ENCODE data around the gene TMEM150C.

TMEM150C gene

GRCh38 chr4:82519072-82519471, 42.7 kb downstream of the TMEM150C start:
- no peak for DNase-seq (ENCODE audit: extremely low read depth in 1 of 2, low read depth in 1 of 2)

DNA sequence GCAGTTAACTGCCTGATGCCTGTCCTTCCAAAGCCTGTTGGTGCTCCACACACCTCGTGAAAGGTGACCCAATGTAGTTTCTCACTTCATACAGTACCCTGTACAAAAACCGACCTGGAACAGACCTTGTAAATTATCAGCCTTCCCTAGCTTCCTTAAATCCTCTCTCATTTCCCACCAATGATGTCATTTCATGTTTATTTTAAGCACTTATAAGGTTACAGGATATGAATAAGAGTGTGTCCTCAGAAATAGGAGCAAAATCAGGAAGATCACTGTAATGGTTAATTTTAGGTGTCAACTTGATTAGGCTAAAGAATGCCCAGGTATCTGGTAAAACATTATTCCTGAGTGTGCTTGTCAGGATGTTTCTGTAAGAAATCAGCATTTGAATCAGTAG, 44.7 kb downstream of the TMEM150C start:
- no peak for DNase-seq (ENCODE audit: extremely low read depth in 1 of 2, low read depth in 1 of 2)

- DNase-seq (ENCODE audit: extremely low read depth in 1 of 2, low read depth in 1 of 2) = no peak
Measured at GRCh38 chr4:82515705-82516104, 46.1 kb downstream of the TMEM150C start.

DNA sequence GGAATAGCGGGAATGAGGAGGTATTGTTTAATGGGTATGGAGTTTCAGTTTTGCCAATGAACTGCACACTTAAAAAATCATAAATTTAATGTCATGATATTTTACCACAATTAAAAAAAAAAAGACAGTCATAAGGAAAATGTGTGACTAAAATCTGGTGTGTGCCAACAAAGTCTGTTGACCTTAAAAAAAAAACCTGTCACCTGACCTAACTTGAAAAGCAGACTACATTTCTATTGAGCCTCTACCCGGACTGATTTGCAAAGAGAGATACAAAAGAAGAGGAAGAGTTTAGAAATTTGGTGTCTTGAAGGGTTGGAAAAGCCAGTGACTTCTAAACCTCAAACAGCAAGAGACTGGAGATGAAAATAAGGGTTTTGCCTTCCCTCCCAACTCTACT, 48.4 kb downstream of the TMEM150C start:
- DNase-seq (ENCODE audit: extremely low read depth in 1 of 2, low read depth in 1 of 2) = no peak

DNA sequence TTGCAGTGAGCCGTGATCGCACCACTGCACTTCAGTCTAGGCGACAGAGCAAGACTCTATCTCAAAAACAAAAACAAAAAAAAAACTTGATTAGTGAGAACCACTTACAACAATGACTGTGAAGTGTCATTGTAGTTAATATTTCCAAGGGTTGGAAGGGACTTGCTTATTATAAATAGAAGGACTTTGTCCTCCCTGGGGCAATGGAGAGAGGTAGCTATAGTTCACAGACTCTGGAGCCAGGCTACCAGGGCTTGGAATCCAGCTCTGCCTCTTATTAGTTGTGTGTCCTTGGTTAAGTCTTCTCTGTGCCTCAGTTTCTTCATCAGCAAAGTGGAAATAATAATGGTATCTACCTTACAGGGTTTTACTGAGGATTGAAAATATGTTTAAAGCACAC, 51.6 kb downstream of the TMEM150C start:
- DNase-seq (ENCODE audit: extremely low read depth in 1 of 2, low read depth in 1 of 2) = no peak

- DNase-seq (ENCODE audit: extremely low read depth in 1 of 2, low read depth in 1 of 2) = no peak
Measured at GRCh38 chr4:82508806-82509428, 52.9 kb downstream of the TMEM150C start.

DNA sequence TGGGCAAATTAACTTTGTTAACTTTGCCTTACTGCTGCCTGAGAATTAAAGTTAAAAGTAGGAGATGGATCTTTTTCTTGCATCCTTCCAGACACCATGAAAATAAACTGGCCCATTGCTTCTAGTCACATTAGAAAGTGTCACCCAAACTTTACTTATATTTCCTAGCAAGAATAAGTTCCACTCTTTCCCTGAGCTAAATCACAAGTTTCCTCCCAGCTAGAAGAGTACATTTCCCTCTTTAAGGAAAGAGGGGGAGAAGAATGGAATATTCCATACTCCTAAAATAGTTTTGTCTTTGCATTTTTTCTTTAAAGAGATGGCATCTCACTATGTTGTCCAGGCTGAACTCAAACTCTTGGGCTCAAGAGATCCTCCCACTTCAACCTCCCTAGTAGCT, 53.8 kb downstream of the TMEM150C start:
- DNase-seq (ENCODE audit: extremely low read depth in 1 of 2, low read depth in 1 of 2) = no peak

DNA sequence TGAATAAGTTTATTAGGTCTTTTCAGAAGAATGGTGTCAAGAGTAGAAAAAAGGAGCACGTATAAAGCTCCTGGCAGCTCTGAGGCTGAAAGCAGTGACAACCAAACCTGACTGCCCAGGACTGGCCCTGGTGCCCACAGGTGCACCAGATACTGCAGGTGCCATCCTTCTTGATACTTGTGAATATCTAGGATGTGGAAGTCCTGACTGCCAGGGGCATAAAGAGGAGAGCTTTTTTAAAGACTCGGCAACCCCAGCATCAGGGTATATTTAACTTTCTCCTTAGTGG, 60.7 kb downstream of the TMEM150C start:
- DNase-seq (ENCODE audit: extremely low read depth in 1 of 2, low read depth in 1 of 2) = no peak

- no peak for DNase-seq (ENCODE audit: extremely low read depth in 1 of 2, low read depth in 1 of 2)
Measured at GRCh38 chr4:82500435-82501153, 61.2 kb downstream of the TMEM150C start.

- no peak for DNase-seq (ENCODE audit: extremely low read depth in 1 of 2, low read depth in 1 of 2)
Measured at GRCh38 chr4:82499738-82500434, 61.9 kb downstream of the TMEM150C start.

DNA sequence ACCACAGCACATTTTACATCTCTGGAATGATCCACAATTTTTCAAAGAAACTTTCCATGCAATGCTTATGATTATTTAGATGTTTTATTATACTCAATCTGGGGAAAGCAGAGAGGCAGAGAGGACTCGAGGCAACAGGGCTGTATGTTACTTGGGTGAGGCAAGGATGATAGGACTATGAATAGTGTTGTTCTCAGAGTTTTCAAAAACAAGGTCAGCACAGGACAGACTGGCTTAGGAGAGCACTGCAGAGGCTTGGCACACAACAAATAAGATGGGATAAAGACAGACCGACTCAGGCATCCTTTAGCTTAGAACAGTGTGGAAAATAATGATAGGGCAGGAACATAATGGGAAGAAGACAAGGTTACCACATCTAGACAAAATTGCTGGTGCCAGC, 65.4 kb downstream of the TMEM150C start:
- DNase-seq (ENCODE audit: extremely low read depth in 1 of 2, low read depth in 1 of 2) = no peak

DNA sequence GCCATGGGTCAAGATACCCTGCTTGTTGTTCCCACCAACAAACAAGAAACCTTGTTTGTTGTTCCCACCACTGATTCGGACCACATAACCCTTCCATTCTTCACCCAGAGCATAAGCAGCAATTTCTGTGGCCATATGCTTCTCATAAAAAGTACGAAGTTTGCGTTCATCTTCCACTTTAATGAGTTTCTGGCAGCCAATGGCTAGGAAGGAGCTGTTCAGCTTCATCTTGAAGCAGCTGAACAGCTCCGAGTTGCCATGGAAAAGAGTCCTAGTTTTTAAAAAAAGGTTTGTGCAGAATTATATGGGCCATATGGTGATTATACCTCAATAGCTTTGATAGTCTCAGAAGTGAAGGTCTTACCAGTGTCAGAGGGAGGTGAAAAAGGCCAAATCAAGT, 66.1 kb downstream of the TMEM150C start:
- no peak for DNase-seq (ENCODE audit: extremely low read depth in 1 of 2, low read depth in 1 of 2)

DNA sequence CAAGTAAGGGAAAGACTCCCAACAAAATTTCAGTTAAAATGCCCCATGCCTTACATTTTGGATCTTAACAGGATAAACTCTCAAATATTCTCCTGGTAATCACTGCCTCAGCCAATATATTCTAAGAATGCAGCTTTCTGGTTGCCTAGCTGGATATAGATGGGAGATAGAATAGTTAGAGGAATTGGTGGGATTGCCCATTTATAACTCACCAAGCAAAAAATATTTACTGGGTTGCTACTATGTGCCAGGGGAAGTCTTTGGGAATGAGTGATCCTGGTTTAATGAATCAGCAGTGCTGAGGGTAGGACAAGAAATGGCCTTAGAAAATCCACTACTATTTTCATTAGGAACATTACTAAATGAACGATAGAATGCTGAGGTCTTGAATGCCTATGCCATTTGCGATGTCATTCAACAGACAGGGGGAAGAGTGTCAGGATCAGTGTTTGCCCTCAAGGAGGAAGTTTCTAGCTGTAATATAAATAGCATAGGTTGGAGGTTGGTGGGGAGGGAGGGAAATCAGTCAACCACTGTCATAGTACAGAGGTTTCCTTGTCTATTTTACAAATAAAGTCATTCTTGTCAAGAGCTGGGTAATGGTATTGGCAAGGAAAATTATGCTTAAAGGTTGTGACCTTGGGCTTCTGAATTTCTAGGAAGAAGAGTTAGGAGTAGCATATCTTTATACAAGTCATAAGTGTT, 67.9 kb downstream of the TMEM150C start:
- no peak for DNase-seq (ENCODE audit: extremely low read depth in 1 of 2, low read depth in 1 of 2)

- no peak for DNase-seq (ENCODE audit: extremely low read depth in 1 of 2, low read depth in 1 of 2)
Measured at GRCh38 chr4:82491251-82491960, 70.4 kb downstream of the TMEM150C start.

GRCh38 chr4:82489987-82490386, 71.8 kb downstream of the TMEM150C start:
- DNase-seq (ENCODE audit: extremely low read depth in 1 of 2, low read depth in 1 of 2) = no peak

DNA sequence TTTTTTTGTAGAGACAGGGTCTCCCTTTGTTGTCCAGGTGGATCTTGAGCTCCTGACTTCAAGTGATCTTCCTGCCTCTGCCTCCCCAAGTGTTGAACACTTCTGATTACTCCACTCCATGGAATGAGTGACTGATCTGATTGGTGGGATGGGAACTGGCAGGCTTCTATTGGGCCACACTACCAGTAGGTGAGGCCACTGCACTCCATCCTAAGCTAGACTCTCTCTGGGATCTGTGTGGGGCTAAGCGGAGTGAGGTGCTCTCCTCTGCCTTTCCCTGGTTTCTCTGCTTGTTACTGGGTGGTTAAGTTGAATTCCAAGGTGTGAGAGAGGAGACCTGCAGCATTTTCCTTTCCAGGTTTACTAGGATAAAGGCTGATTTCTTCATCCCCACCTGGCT, 72.7 kb downstream of the TMEM150C start:
- no peak for DNase-seq (ENCODE audit: extremely low read depth in 1 of 2, low read depth in 1 of 2)

DNA sequence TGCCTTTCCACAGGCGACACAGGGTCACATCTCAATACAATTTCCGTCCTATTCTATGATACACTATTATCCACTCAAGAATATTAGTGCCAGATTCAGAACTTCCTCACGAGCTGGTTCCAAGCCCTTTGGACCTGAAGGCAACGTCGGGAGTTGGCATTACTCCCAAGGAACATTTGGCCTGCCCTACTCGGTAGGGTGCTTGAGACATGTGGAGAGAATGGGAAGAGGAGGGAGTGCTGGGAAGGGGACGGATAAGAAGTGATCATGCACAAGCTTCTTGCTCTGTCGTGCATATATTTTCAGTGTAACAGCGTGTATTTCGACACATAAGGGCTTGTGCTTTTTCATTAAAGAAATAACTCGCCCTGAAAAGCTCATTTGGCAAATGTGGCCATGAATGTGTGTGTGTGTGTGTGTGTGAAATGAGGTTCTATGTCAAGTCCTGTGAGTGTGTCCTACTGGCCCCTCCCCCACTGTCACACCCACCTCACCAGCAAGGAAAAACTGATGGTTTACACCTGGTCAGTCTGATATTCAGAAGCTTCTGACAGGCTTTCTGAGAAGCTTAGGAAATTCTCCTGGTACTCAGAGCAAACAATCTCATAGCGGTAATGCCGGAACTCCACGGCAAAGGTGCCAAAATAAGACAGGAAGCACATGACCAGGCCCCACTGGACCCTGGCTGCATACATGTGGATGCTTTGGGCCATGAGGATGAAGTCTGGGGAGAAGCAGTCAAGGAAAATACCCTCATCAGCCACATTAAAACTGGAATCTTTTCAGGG, 76.6 kb downstream of the TMEM150C start:
- no peak for DNase-seq (ENCODE audit: extremely low read depth in 1 of 2, low read depth in 1 of 2)

GRCh38 chr4:82482387-82482786, 79.4 kb downstream of the TMEM150C start:
- no peak for DNase-seq (ENCODE audit: extremely low read depth in 1 of 2, low read depth in 1 of 2)

DNA sequence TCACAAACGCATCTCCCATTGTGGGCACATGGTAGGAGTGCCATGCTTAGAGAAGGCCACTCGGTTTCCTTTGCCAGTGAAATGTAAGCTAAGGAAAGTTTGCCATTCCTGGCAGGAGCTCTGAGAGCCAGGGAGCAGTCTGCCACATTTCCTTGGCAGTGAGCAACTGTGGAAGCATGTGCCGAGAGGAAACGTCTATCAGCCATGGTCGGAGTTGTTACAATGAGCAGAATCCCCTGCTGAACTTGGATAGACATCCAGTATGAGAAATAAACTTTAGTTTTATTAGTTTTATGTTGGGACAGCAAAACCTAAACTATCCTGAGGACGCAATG, 80.3 kb downstream of the TMEM150C start:
- DNase-seq (ENCODE audit: extremely low read depth in 1 of 2, low read depth in 1 of 2) = no peak

- no peak for DNase-seq (ENCODE audit: extremely low read depth in 1 of 2, low read depth in 1 of 2)
Measured at GRCh38 chr4:82480771-82481505, 80.8 kb downstream of the TMEM150C start.
